ENCODE data around the gene TUBB3. TPM values are rescaled to one million over a fixed set of nuclear protein-coding genes. Genes with fewer than 3 reads are reported as not detected.

Gene TUBB3
- total RNA-seq, 1 experiment from 2014 or later: 52.1 TPM

- intact Hi-C loops (cut with micrococcal nuclease; ENCODE audit: unreplicated experiment): no loop called here
- no TSS peak for BruUV-seq (replicated peaks)
- CTCF ChIA-PET: no interaction called here
Observed at GRCh38 chr16:89904606-89905510, 18.3 kb upstream of the TUBB3 start.

GRCh38 chr16:89905511-89906139, 17.5 kb upstream of the TUBB3 start:
- CTCF ChIA-PET: no interaction called here
- Mint-ChIP-seq H3K27ac (ENCODE audit: unreplicated experiment) (no peak overlapping the region), H3K27me3 (ENCODE audit: unreplicated experiment) (no peaks in the 10 kb centered on the region), H3K36me3 (ENCODE audit: insufficient read depth, unreplicated experiment) (peaks cover 67% of the 10 kb centered on the region), H3K9me3 (ENCODE audit: low read depth, unreplicated experiment) (no peaks in the 10 kb centered on the region), H3K4me3 (ENCODE audit: low read depth, unreplicated experiment) (no peak overlapping the region), H3K4me1 (ENCODE audit: low read depth, unreplicated experiment) (no peaks in the 10 kb centered on the region)
- no peak for DNase-seq
- TF ChIP-seq CTCF (IDR thresholded peaks at IDR 0.05; ENCODE audit: unreplicated experiment): no peak
- no TSS peak for BruUV-seq (replicated peaks)
- intact Hi-C loops (cut with micrococcal nuclease; ENCODE audit: unreplicated experiment): no loop called here

More at GRCh38 chr16:89904606-89905510, 18.3 kb upstream of the TUBB3 start:
- DNase-seq: no peak
- H3K27me3 Mint-ChIP-seq (ENCODE audit: unreplicated experiment): no peaks in the 10 kb centered on the region
- no peak overlapping the region for H3K27ac Mint-ChIP-seq (ENCODE audit: unreplicated experiment)
- H3K9me3 Mint-ChIP-seq (ENCODE audit: low read depth, unreplicated experiment): no peaks in the 10 kb centered on the region
- peaks cover 67% of the 10 kb centered on the region for H3K36me3 Mint-ChIP-seq (ENCODE audit: insufficient read depth, unreplicated experiment)
- no peaks in the 10 kb centered on the region for H3K4me1 Mint-ChIP-seq (ENCODE audit: low read depth, unreplicated experiment)
- H3K4me3 Mint-ChIP-seq (ENCODE audit: low read depth, unreplicated experiment): no peak overlapping the region
- TF ChIP-seq CTCF (IDR thresholded peaks at IDR 0.05; ENCODE audit: unreplicated experiment): no peak

GRCh38 chr16:89906140-89907025, 16.8 kb upstream of the TUBB3 start:
- Mint-ChIP-seq H3K27ac (ENCODE audit: unreplicated experiment) (no peak overlapping the region), H3K9me3 (ENCODE audit: low read depth, unreplicated experiment) (no peaks in the 10 kb centered on the region), H3K36me3 (ENCODE audit: insufficient read depth, unreplicated experiment) (peaks cover 67% of the 10 kb centered on the region), H3K27me3 (ENCODE audit: unreplicated experiment) (no peaks in the 10 kb centered on the region), H3K4me3 (ENCODE audit: low read depth, unreplicated experiment) (no peak overlapping the region), H3K4me1 (ENCODE audit: low read depth, unreplicated experiment) (no peaks in the 10 kb centered on the region)
- no peak for TF ChIP-seq CTCF (IDR thresholded peaks at IDR 0.05; ENCODE audit: unreplicated experiment)
- no peak for DNase-seq
- intact Hi-C loops (cut with micrococcal nuclease; ENCODE audit: unreplicated experiment): no loop called here
- CTCF ChIA-PET: interaction anchor here (0.6 kb wide), 1 partner anchor 18 kb away, joined by 3 read pairs; no protein-coding TSS in a partner anchor
- BruUV-seq (replicated peaks): no TSS peak
